H1 (cell line): ENCODE data around the gene OXA1L. TPM values are rescaled to one million over a fixed set of nuclear protein-coding genes. Genes with fewer than 3 reads are reported as not detected.

Source experiments
- CTCF ChIA-PET: fragments of 300-600 bp; sonication (Branson Sonifier 250); formaldehyde crosslinking; loops from one replicate; lab custom pipeline; 2021; ENCODE audit not compliant: partially characterized antibody; lab: Charles Lee
- POLR2A ChIA-PET: fragments of 300-600 bp; sonication (Branson Sonifier 250); formaldehyde crosslinking; loops from one replicate; lab custom pipeline; 2021; ENCODE audit warnings: inconsistent platforms; ENCODE audit not compliant: partially characterized antibody; lab: Charles Lee
- DNase-seq, 2 experiments: peaks; one replicate each; pipeline versions ENCODE4 v3.0.0 to v3.0.0-alpha.2; 2010 to 2022; ENCODE audit warnings: low spot score in 2 of 2, low read depth in 1 of 2, mixed read lengths in 1 of 2
- FAIRE-seq: peaks from 2 replicates; lab custom pipeline; 2011; peaks lifted over from hg19 to GRCh38; lab: Jason Lieb, UNC
- H2AFZ ChIP-seq: 2 replicates; pipeline ENCODE4 v1.8.1; 2012; ENCODE audit warnings: low read length, inconsistent platforms
- H2AK5ac ChIP-seq: 2 replicates; pipeline ENCODE4 v1.6.1; 2013; ENCODE audit warnings: low read depth, low read length
- H2BK120ac ChIP-seq: replicated peaks from 2 replicates; pipeline ENCODE3; 2013; ENCODE audit warnings: low read depth, low read length, inconsistent platforms
- H2BK12ac ChIP-seq: 2 replicates; pipeline ENCODE4 v1.6.1; 2013; ENCODE audit warnings: low read depth, low read length
- H2BK15ac ChIP-seq: 2 replicates; pipeline ENCODE4 v1.6.1; 2013; ENCODE audit warnings: low read length
- H2BK20ac ChIP-seq: 2 replicates; pipeline ENCODE4 v1.6.1; 2013; ENCODE audit warnings: low read length
- H2BK5ac ChIP-seq: 2 replicates; pipeline ENCODE4 v1.6.1; 2013; ENCODE audit warnings: low read depth, low read length
- H3K14ac ChIP-seq: 2 replicates; pipeline ENCODE4 v1.6.1; 2013; ENCODE audit warnings: inconsistent platforms; ENCODE audit not compliant: insufficient read length
- H3K18ac ChIP-seq: 2 replicates; pipeline ENCODE4 v1.6.1; 2013; ENCODE audit warnings: low read length; ENCODE audit errors: extremely low read depth
- H3K23ac ChIP-seq: 2 replicates; pipeline ENCODE4 v1.6.1; 2013; ENCODE audit warnings: inconsistent platforms; ENCODE audit not compliant: insufficient read length
- H3K23me2 ChIP-seq: 2 replicates; pipeline ENCODE4 v1.6.1; 2013; ENCODE audit warnings: low read depth, low read length
- H3K27ac ChIP-seq: 2 replicates; pipeline ENCODE4 v1.6.1; 2011; ENCODE audit warnings: low read depth, low read length, inconsistent platforms
- H3K27me3 ChIP-seq, 4 experiments: replicated peaks in 1 of 4; 1 replicate in 1 of 4; 2 replicates in 3 of 4; pipeline versions ENCODE4 v1.6.1 to v1.8.1; 2011 to 2013; ENCODE audit warnings: low read length in 3 of 4, mild to moderate bottlenecking in 3 of 4, inconsistent platforms in 2 of 4, mixed read lengths in 2 of 4, moderate library complexity in 1 of 4; ENCODE audit not compliant: control insufficient read depth in 3 of 4, insufficient read depth in 3 of 4; ENCODE audit errors: extremely low read depth in 1 of 4
- H3K36me3 ChIP-seq, 4 experiments: 2 replicates each; pipeline versions ENCODE4 v1.6.1 to v1.8.1; 2011 to 2013; ENCODE audit warnings: mild to moderate bottlenecking in 4 of 4, low read length in 3 of 4, moderate library complexity in 2 of 4, control low read depth in 1 of 4, inconsistent platforms in 1 of 4; ENCODE audit not compliant: insufficient read depth in 4 of 4, control insufficient read depth in 2 of 4
- H3K4ac ChIP-seq: replicated peaks from 2 replicates; pipeline ENCODE3; 2013; ENCODE audit warnings: low read length, low read depth, mixed read lengths, inconsistent platforms; ENCODE audit not compliant: insufficient read length
- H3K4me1 ChIP-seq, 4 experiments: replicated peaks in 1 of 4; 1 replicate in 1 of 4; 2 replicates in 3 of 4; pipeline versions ENCODE4 v1.6.1 to v1.8.1; 2011 to 2013; ENCODE audit warnings: low read length in 3 of 4, inconsistent platforms in 2 of 4, mixed read lengths in 1 of 4; ENCODE audit not compliant: insufficient read depth in 4 of 4, control insufficient read depth in 3 of 4
- H3K4me2 ChIP-seq, 2 experiments: 2 replicates each; pipeline versions ENCODE4 v1.6.1 to v1.8.1; 2011 to 2013; ENCODE audit warnings: low read depth in 2 of 2, low read length in 2 of 2, control low read depth in 1 of 2, inconsistent platforms in 1 of 2, mild to moderate bottlenecking in 1 of 2; ENCODE audit not compliant: insufficient read depth in 1 of 2
- H3K4me3 ChIP-seq, 4 experiments: fragments of 200-600, 300-600 bp in 1 of 4; sonication (generic), shearing (Covaris generic), sonication (Bioruptor Twin) in 1 of 4; 2 replicates each; pipeline versions ENCODE4 v1.5.1 to v1.8.1; 2011 to 2016; ENCODE audit warnings: low read length in 4 of 4, low read depth in 3 of 4, control low read depth in 2 of 4, inconsistent platforms in 2 of 4, mild to moderate bottlenecking in 2 of 4, mixed read lengths in 1 of 4, moderate library complexity in 1 of 4; ENCODE audit not compliant: insufficient read depth in 2 of 4; ENCODE audit errors: extremely low read depth in 1 of 4
- H3K56ac ChIP-seq: replicated peaks from 2 replicates; pipeline ENCODE3; 2013; ENCODE audit warnings: low read depth, mild to moderate bottlenecking, mixed read lengths, low read length, inconsistent platforms; ENCODE audit not compliant: insufficient read length
- H3K79me1 ChIP-seq: 2 replicates; pipeline ENCODE4 v1.6.1; 2013; ENCODE audit warnings: low read depth, low read length, control low read depth
- H3K79me2 ChIP-seq, 2 experiments: 2 replicates each; pipeline versions ENCODE4 v1.6.1 to v1.8.1; 2012 to 2013; ENCODE audit warnings: low read length in 2 of 2, mild to moderate bottlenecking in 2 of 2, inconsistent platforms in 1 of 2; ENCODE audit not compliant: insufficient read depth in 2 of 2, control insufficient read depth in 1 of 2
- H3K9ac ChIP-seq, 4 experiments: replicated peaks in 1 of 4; 1 replicate in 1 of 4; 2 replicates in 3 of 4; pipeline versions ENCODE4 v1.6.1 to v1.8.1; 2011 to 2013; ENCODE audit warnings: low read depth in 3 of 4, low read length in 3 of 4, control low read depth in 2 of 4, mild to moderate bottlenecking in 2 of 4, moderate library complexity in 2 of 4, inconsistent platforms in 1 of 4; ENCODE audit errors: extremely low read depth in 1 of 4
- H3K9me3 ChIP-seq, 2 experiments: 2 replicates each; pipeline versions ENCODE4 v1.6.1 to v1.8.1; 2012 to 2013; ENCODE audit warnings: mild to moderate bottlenecking in 2 of 2, moderate library complexity in 2 of 2, control low read depth in 1 of 2, inconsistent platforms in 1 of 2, low read depth in 1 of 2, low read length in 1 of 2, mixed read lengths in 1 of 2; ENCODE audit not compliant: insufficient read depth in 2 of 2
- H4K20me1 ChIP-seq, 2 experiments: replicated peaks in 1 of 2; 2 replicates each; pipeline versions ENCODE3 to v1.8.1; 2011 to 2013; ENCODE audit warnings: inconsistent platforms in 2 of 2, low read length in 2 of 2, mild to moderate bottlenecking in 1 of 2; ENCODE audit not compliant: insufficient read depth in 2 of 2, control insufficient read depth in 1 of 2
- H4K5ac ChIP-seq: 2 replicates; pipeline ENCODE4 v1.6.1; 2013; ENCODE audit warnings: low read length, low read depth, mixed read lengths, inconsistent platforms; ENCODE audit not compliant: insufficient read length
- H4K8ac ChIP-seq: 2 replicates; pipeline ENCODE4 v1.8.0; 2013; ENCODE audit warnings: mild to moderate bottlenecking, moderate library complexity, low read length, inconsistent platforms; ENCODE audit not compliant: insufficient read depth; ENCODE audit errors: extremely low read depth
- H4K91ac ChIP-seq: replicated peaks from 2 replicates; pipeline ENCODE3; 2013; ENCODE audit warnings: low read length, mixed read lengths, inconsistent platforms; ENCODE audit not compliant: insufficient read length
- CTBP2 ChIP-seq: IDR thresholded peaks from 2 replicates; pipeline ENCODE4 v1.7.0; 2011; ENCODE audit warnings: borderline replicate concordance, mild to moderate bottlenecking, moderate library complexity, mixed read lengths, low read length; ENCODE audit not compliant: insufficient read depth, insufficient read length
- NANOG ChIP-seq: IDR thresholded peaks from 2 replicates; pipeline ENCODE4 v1.6.1; 2011; ENCODE audit warnings: low read length, low read depth, mild to moderate bottlenecking, inconsistent platforms; ENCODE audit not compliant: insufficient read depth, poor library complexity, severe bottlenecking
- WGBS, 2 experiments: shearing (Covaris generic) in 1 of 2; methylation state at CpG; one replicate each; pipeline versions ENCODE4 v1.1.6 to v1.1.7; 2013 to 2015; ENCODE audit warnings: low lambda C conversion rate in 2 of 2, mixed read lengths in 2 of 2, inconsistent platforms in 1 of 2, low coverage in 1 of 2, missing lambda C conversion rate in 1 of 2; ENCODE audit not compliant: insufficient replicate concordance in 2 of 2, insufficient coverage in 1 of 2, insufficient read length in 1 of 2; ENCODE audit errors: extremely low coverage in 1 of 2, missing lambda C conversion rate in 1 of 2; 5-methylcytosine and 5-hydroxymethylcytosine counted together
- polyA plus RNA-seq, 7 experiments: library from polyadenylated mRNA; depleted of rRNA in 3 of 7; stranded (reverse) in 5 of 7; unstranded in 2 of 7; fragments of >200 nt in 5 of 7; fragments of 200-250 nt in 2 of 7; gene quantifications; 1 replicate in 5 of 7; 2 replicates in 1 of 7; 4 replicates in 1 of 7; pipeline versions ENCODE4 v1.2.1 to v1.2.3, GENCODE V29; 2011 to 2013; ENCODE audit warnings: missing spikeins in 2 of 7, mixed read lengths in 2 of 7
- total RNA-seq: library from RNA; stranded (reverse); fragmentation: NEBNext Ultra II Directional; extraction: Animal tissue kit (Norgen Biotek cat#: 25700); gene quantifications from 2 replicates; pipeline ENCODE4 v1.2.1, GENCODE V29; 2021

Gene OXA1L
- total and polyA plus RNA-seq, 2 of the 8 experiments (the other 6 are each of a cell fraction or from before 2014, with no cell fraction given), result 125 to 199 TPM

- H3K4ac ChIP-seq, result no peak overlapping the region
- H4K91ac ChIP-seq, result no peak overlapping the region
- H3K23me2 ChIP-seq, result no peaks in the 10 kb centered on the region
- no peak overlapping the region for H2BK15ac ChIP-seq
- H3K23ac ChIP-seq, result no peak overlapping the region
- no peak overlapping the region for H3K18ac ChIP-seq
- no peak overlapping the region for H3K56ac ChIP-seq
- H3K79me2 ChIP-seq, result peaks cover 3 to 20% of the 10 kb centered on the region in 2 experiments; a peak in 3 of 4 replicates
- H3K9ac ChIP-seq, result peak overlapping the region in 3 of 4 experiments; percentile 87 to 90 (median 88); a peak in 6 of 7 replicates
- 19% methylated on average over 6 of the region's 6 CpGs; no CpG with 5 or more reads in 1 of the 2 experiments for WGBS, 2 experiments
- no peaks in the 10 kb centered on the region for H4K20me1 ChIP-seq
- no peak overlapping the region for H2BK12ac ChIP-seq
- H3K14ac ChIP-seq, result no peak overlapping the region
- FAIRE-seq, result no peak
- H3K9me3 ChIP-seq, result no peaks in the 10 kb centered on the region
- H3K79me1 ChIP-seq, result peaks cover 3% of the 10 kb centered on the region
- peak overlapping the region; percentile 57; the same call in 1 of the 2 replicates for H2BK5ac ChIP-seq
- H4K8ac ChIP-seq, result peak overlapping the region; percentile 84; the same call in 1 of the 2 replicates
- H3K27ac ChIP-seq, result 0 out of 2 replicates have a peak overlapping the region, but pooled peaks have one; percentile 91
- H2BK120ac ChIP-seq, result no peak overlapping the region
- DNase-seq, result no peak
- ChIA-PET CTCF (interaction anchor here (0.8 to 4.0 kb wide), 12 partner anchors 11 to 211 kb away, joined by 3 to 21 read pairs (median 6); no protein-coding TSS in a partner anchor), POLR2A (interaction anchor here (1.0 to 3.3 kb wide), 14 partner anchors 11 to 197 kb away, joined by 3 to 25 read pairs (median 6); partner anchors contain the start of genes ABHD4, MRPL52, PRMT5 and RBM23)
- H3K36me3 ChIP-seq, result peaks cover 20 to 34% (median 28%) of the 10 kb centered on the region in 4 experiments
- H4K5ac ChIP-seq, result no peak overlapping the region
- TF ChIP-seq CTBP2, result no peak
- TF ChIP-seq NANOG, result no peak
- no peak overlapping the region for H2BK20ac ChIP-seq
- H2AK5ac ChIP-seq, result no peak overlapping the region
- peaks cover 0 to 2% (median 0%) of the 10 kb centered on the region in 4 experiments; a peak in 2 of 7 replicates for H3K4me1 ChIP-seq
- H3K4me2 ChIP-seq, result peak overlapping the region; percentile 69 to 83
- no peak overlapping the region for H2AFZ ChIP-seq
- peak overlapping the region; percentile 87 to 97 (median 94) for H3K4me3 ChIP-seq
- H3K27me3 ChIP-seq, result no peaks in the 10 kb centered on the region
These were observed 768 bp downstream of the OXA1L start for GRCh38 chr14:22767323-22767589.
